ENCODE measurements around the gene ZFAND3.

GRCh38 chr6:37889486-37889885 lies 70.0 kb downstream of the ZFAND3 start:
- TF ChIP-seq, protein P1, sequence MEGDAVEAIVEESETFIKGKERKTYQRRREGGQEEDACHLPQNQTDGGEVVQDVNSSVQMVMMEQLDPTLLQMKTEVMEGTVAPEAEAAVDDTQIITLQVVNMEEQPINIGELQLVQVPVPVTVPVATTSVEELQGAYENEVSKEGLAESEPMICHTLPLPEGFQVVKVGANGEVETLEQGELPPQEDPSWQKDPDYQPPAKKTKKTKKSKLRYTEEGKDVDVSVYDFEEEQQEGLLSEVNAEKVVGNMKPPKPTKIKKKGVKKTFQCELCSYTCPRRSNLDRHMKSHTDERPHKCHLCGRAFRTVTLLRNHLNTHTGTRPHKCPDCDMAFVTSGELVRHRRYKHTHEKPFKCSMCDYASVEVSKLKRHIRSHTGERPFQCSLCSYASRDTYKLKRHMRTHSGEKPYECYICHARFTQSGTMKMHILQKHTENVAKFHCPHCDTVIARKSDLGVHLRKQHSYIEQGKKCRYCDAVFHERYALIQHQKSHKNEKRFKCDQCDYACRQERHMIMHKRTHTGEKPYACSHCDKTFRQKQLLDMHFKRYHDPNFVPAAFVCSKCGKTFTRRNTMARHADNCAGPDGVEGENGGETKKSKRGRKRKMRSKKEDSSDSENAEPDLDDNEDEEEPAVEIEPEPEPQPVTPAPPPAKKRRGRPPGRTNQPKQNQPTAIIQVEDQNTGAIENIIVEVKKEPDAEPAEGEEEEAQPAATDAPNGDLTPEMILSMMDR (IDR thresholded peaks at IDR 0.05 in 4 of 5, conservative IDR thresholded peaks at IDR 0.05 in 1 of 5) = no peak
- TF ChIP-seq POLR2A (IDR thresholded peaks at IDR 0.05) = no peak

Data from gastrocnemius medialis (tissue), 4 donors.